SK-N-SH (cell line): ENCODE data around the gene ATP6AP1. TPM values are rescaled to one million over a fixed set of nuclear protein-coding genes. Genes with fewer than 3 reads are reported as not detected.

ENCODE experiments used
- CTCF ChIA-PET: fragments of 300-600, 350-600 bp; formaldehyde crosslinking; extraction: SDS; loops from one replicate; lab custom pipeline; 2021; lab: Yijun Ruan, JAX
- POLR2A ChIA-PET: fragments of 350-600 bp; sonication (Branson Sonifier 250); formaldehyde crosslinking; extraction: SDS; loops from one replicate; lab custom pipeline; 2020; ENCODE audit warnings: antibody characterized with exemption, inconsistent platforms; lab: Yijun Ruan, JAX
- DNase-seq: peaks from one replicate; pipeline ENCODE4 v3.0.0; 2012
- H2AFZ ChIP-seq: fragments of 200-600 bp; sonication (generic); 2 replicates; pipeline ENCODE4 v1.8.1; 2016; ENCODE audit warnings: antibody characterized with exemption, mild to moderate bottlenecking, low read depth
- H3F3A ChIP-seq: fragments of 200-600 bp; sonication (generic); replicated peaks from 2 replicates; pipeline ENCODE3; 2016; ENCODE audit warnings: antibody characterized with exemption, mild to moderate bottlenecking; ENCODE audit not compliant: insufficient read depth
- H3K27ac ChIP-seq, 2 experiments: fragments of 200-500 bp in 1 of 2; fragments of 200-600 bp in 1 of 2; sonication (Bioruptor generic) in 1 of 2; sonication (generic), shearing (Covaris generic) in 1 of 2; 2 replicates each; pipeline versions ENCODE4 v1.5.1 to v1.6.1; 2014 to 2016; ENCODE audit warnings: low read depth in 2 of 2, inconsistent platforms in 1 of 2, low read length in 1 of 2, mild to moderate bottlenecking in 1 of 2, mixed read lengths in 1 of 2
- H3K27me3 ChIP-seq: fragments of 200-600 bp; sonication (generic), shearing (Covaris generic); 2 replicates; pipeline ENCODE4 v1.6.1; 2016; ENCODE audit warnings: mixed run types; ENCODE audit not compliant: insufficient read depth
- H3K36me3 ChIP-seq, 2 experiments: fragments of 200-500 bp in 1 of 2; fragments of 200-600 bp in 1 of 2; sonication (Bioruptor generic) in 1 of 2; sonication (generic) in 1 of 2; replicated peaks in 1 of 2; 2 replicates each; pipeline versions ENCODE3 to v1.5.1; 2014 to 2016; ENCODE audit warnings: low read length in 1 of 2, mild to moderate bottlenecking in 1 of 2; ENCODE audit not compliant: insufficient read depth in 2 of 2, control insufficient read depth in 1 of 2
- H3K4me1 ChIP-seq, 2 experiments: fragments of 200-500 bp in 1 of 2; fragments of 200-600 bp in 1 of 2; sonication (Bioruptor generic) in 1 of 2; sonication (generic), shearing (Covaris generic) in 1 of 2; 2 replicates each; pipeline versions ENCODE4 v1.5.1 to v1.6.1; 2014 to 2016; ENCODE audit warnings: low read depth in 1 of 2, low read length in 1 of 2, mixed run types in 1 of 2; ENCODE audit not compliant: insufficient read depth in 2 of 2, control insufficient read depth in 1 of 2
- H3K4me2 ChIP-seq: fragments of 200-600 bp; sonication (generic), shearing (Covaris generic); 2 replicates; pipeline ENCODE4 v1.6.1; 2017; ENCODE audit warnings: mixed run types
- H3K4me3 ChIP-seq, 2 experiments: fragments of 200-500 bp in 1 of 2; fragments of 200-600 bp in 1 of 2; sonication (Bioruptor generic) in 1 of 2; sonication (generic), shearing (Covaris generic) in 1 of 2; 2 replicates each; pipeline versions ENCODE4 v1.5.1 to v1.8.1; 2014 to 2016; ENCODE audit warnings: low read depth in 2 of 2, inconsistent platforms in 1 of 2, low read length in 1 of 2, mild to moderate bottlenecking in 1 of 2, mixed read lengths in 1 of 2, moderate library complexity in 1 of 2
- H3K79me2 ChIP-seq: fragments of 200-600 bp; sonication (generic); 2 replicates; pipeline ENCODE4 v1.8.1; 2017; ENCODE audit warnings: mild to moderate bottlenecking; ENCODE audit not compliant: insufficient read depth
- H3K9ac ChIP-seq: fragments of 200-600 bp; sonication (generic); 2 replicates; pipeline ENCODE4 v1.6.1; 2017; ENCODE audit warnings: mixed run types
- H3K9me2 ChIP-seq: fragments of 200-600 bp; sonication (generic); 2 replicates; pipeline ENCODE4 v1.6.1; 2017; ENCODE audit warnings: mixed run types
- H3K9me3 ChIP-seq: fragments of 200-600 bp; sonication (generic); 2 replicates; pipeline ENCODE4 v1.6.1; 2017; ENCODE audit warnings: mixed run types, mild to moderate bottlenecking, moderate library complexity
- H4K20me1 ChIP-seq: fragments of 200-600 bp; sonication (generic); 2 replicates; pipeline ENCODE4 v1.6.1; 2017; ENCODE audit warnings: mild to moderate bottlenecking, mixed run types; ENCODE audit not compliant: insufficient read depth
- CHD2 ChIP-seq: fragments of 150-350 bp; IDR thresholded peaks from 2 replicates; pipeline ENCODE4 v1.6.1; 2018; ENCODE audit warnings: low read length; ENCODE audit not compliant: partially characterized antibody
- ELF1 ChIP-seq: IDR thresholded peaks from 2 replicates; pipeline ENCODE4 v1.4.0; 2012
- EZH2phosphoT487 ChIP-seq: fragments of 200-600 bp; sonication (generic); IDR thresholded peaks from 2 replicates; pipeline ENCODE4 v1.6.1; 2017; ENCODE audit warnings: low read depth, mixed run types, mild to moderate bottlenecking, antibody characterized with exemption, moderate library complexity, borderline replicate concordance
- FOXM1 ChIP-seq: IDR thresholded peaks from 2 replicates; pipeline ENCODE4 v1.4.0; 2012; ENCODE audit warnings: low read depth, mild to moderate bottlenecking
- GATA2 ChIP-seq: sonication (generic); formaldehyde crosslinking; IDR thresholded peaks from 2 replicates; pipeline ENCODE4 v1.5.0; 2020; ENCODE audit warnings: mild to moderate bottlenecking, missing genetic modification reagents
- JUND ChIP-seq: IDR thresholded peaks from 2 replicates; pipeline ENCODE4 v1.4.0; 2012
- NFIC ChIP-seq: IDR thresholded peaks from 2 replicates; pipeline ENCODE4 v1.4.0; 2012; ENCODE audit warnings: borderline replicate concordance
- NRF1 ChIP-seq: IDR thresholded peaks from 2 replicates; pipeline ENCODE4 v1.6.1; 2012; ENCODE audit warnings: low read depth, mild to moderate bottlenecking, low read length
- POLR2AphosphoS5 ChIP-seq: IDR thresholded peaks from 2 replicates; pipeline ENCODE4 v1.6.1; 2012; ENCODE audit warnings: low read depth, low read length
- RCOR1 ChIP-seq: fragments of 150-350 bp; IDR thresholded peaks from 2 replicates; pipeline ENCODE4 v1.6.1; 2017; ENCODE audit warnings: antibody characterized with exemption, low read length
- REST ChIP-seq: IDR thresholded peaks from 2 replicates; pipeline ENCODE4 v1.6.1; 2012; ENCODE audit warnings: mild to moderate bottlenecking, low read depth, low read length, moderate library complexity
- TCF12 ChIP-seq: IDR thresholded peaks from 2 replicates; pipeline ENCODE4 v1.4.0; 2012
- USF2 ChIP-seq: fragments of 150-350 bp; IDR thresholded peaks from 2 replicates; pipeline ENCODE4 v1.6.1; 2017; ENCODE audit warnings: antibody characterized with exemption, low read length, low read depth, borderline replicate concordance
- WGBS: methylation state at CpG from one replicate; pipeline ENCODE4 v1.1.6; 2017; ENCODE audit warnings: low lambda C conversion rate; 5-methylcytosine and 5-hydroxymethylcytosine counted together
- polyA plus RNA-seq, 3 experiments: library from polyadenylated mRNA; depleted of rRNA; stranded (reverse); fragments of >200 nt; gene quantifications; 2 replicates each; pipeline ENCODE4 v1.2.3, GENCODE V29; 2012

Gene ATP6AP1
- polyA plus RNA-seq, 1 of the 3 experiments (the other 2 are of a cell fraction) = 102 TPM

- Histone ChIP-seq H2AFZ (no peak overlapping the region), H3K9ac (no peak overlapping the region), H3K9me2 (no peaks in the 10 kb centered on the region), H3K9me3 (no peaks in the 10 kb centered on the region), H3K27me3 (no peaks in the 10 kb centered on the region), H3K4me1 (peaks cover 4 to 6% of the 10 kb centered on the region in 2 experiments; a peak in 1 of 4 replicates), H4K20me1 (peaks cover 24% of the 10 kb centered on the region), H3F3A (peaks cover 29% of the 10 kb centered on the region), H3K4me2 (no peak overlapping the region), H3K79me2 (peaks cover 25% of the 10 kb centered on the region), H3K27ac (no peak overlapping the region), H3K36me3 (peaks cover 7 to 11% of the 10 kb centered on the region in 2 experiments), H3K4me3 (no peak overlapping the region)
- ChIA-PET POLR2A (no interaction called here), CTCF (no interaction called here)
- DNase-seq = no peak
- 62% methylated on average over 12 of the region's 16 CpGs for WGBS
- no peak for TF ChIP-seq EZH2phosphoT487
- TF ChIP-seq CHD2 = no peak
- TF ChIP-seq RCOR1 = no peak
- no peak for TF ChIP-seq REST
- no peak for TF ChIP-seq JUND
- TF ChIP-seq GATA2 = no peak
- no peak for TF ChIP-seq USF2
- no peak for TF ChIP-seq POLR2AphosphoS5
- TF ChIP-seq TCF12 = no peak
- no peak for TF ChIP-seq NRF1
- no peak for TF ChIP-seq FOXM1
- TF ChIP-seq ELF1 = no peak
- no peak for TF ChIP-seq NFIC
These were observed 23.8 kb upstream of the ATP6AP1 start for GRCh38 chrX:154404625-154405192.
